ENCODE results near the gene NOSIP. TPM values are rescaled to one million over a fixed set of nuclear protein-coding genes. Genes with fewer than 3 reads are reported as not detected.

Gene NOSIP
- total RNA-seq, 1 experiment from 2014 or later = 97.9 TPM

- Mint-ChIP-seq H3K4me1 (no peaks in the 10 kb centered on the region), H3K36me3 (peaks cover 60% of the 10 kb centered on the region), H3K27ac (no peak overlapping the region), H3K9me3 (no peaks in the 10 kb centered on the region), H3K27me3 (ENCODE audit: low read depth) (no peaks in the 10 kb centered on the region), H3K4me3 (no peak overlapping the region)
- ATAC-seq (no peak), DNase-seq (ENCODE audit: low spot score) (no peak)
- no peak for TF ChIP-seq CBFB (CRISPR knock-in tag; IDR thresholded peaks at IDR 0.05; ENCODE audit: low read depth)
- TF ChIP-seq CREM (CRISPR knock-in tag; IDR thresholded peaks at IDR 0.05) = no peak
- CTCF ChIA-PET = no interaction called here
- POLR2A ChIA-PET = no interaction called here
Observed at GRCh38 chr19:49602806-49603205, 22.4 kb upstream of the NOSIP start.

GRCh38 chr19:49601482-49602038 lies 21.2 kb upstream of the NOSIP start:
- no peak overlapping the region for H3K27ac Mint-ChIP-seq

GRCh38 chr19:49599378-49600295 lies 19.3 kb upstream of the NOSIP start:
- TF ChIP-seq ELF4 (CRISPR knock-in tag; IDR thresholded peaks at IDR 0.05; ENCODE audit: low read depth) = no peak
- no peak for TF ChIP-seq E2F5 (CRISPR knock-in tag; IDR thresholded peaks at IDR 0.05)
- TF ChIP-seq CDX4 (CRISPR knock-in tag; IDR thresholded peaks at IDR 0.05; ENCODE audit: borderline replicate concordance) = no peak
- CTCF ChIA-PET = no interaction called here
- ATAC-seq = no peak
- Mint-ChIP-seq H3K4me1 (no peaks in the 10 kb centered on the region), H3K27ac (no peak overlapping the region), H3K4me3 (no peak overlapping the region), H3K36me3 (peaks cover 45% of the 10 kb centered on the region), H3K9me3 (no peaks in the 10 kb centered on the region), H3K27me3 (ENCODE audit: low read depth) (no peaks in the 10 kb centered on the region)
- POLR2A ChIA-PET = no interaction called here
- DNase-seq (ENCODE audit: low spot score) = no peak

More at GRCh38 chr19:49601482-49602038, 21.2 kb upstream of the NOSIP start:
- TF ChIP-seq ATF6 (CRISPR knock-in tag; IDR thresholded peaks at IDR 0.05) = no peak
- no peaks in the 10 kb centered on the region for H3K27me3 Mint-ChIP-seq (ENCODE audit: low read depth)
- DNase-seq (ENCODE audit: low spot score) = no peak
- peaks cover 50% of the 10 kb centered on the region for H3K36me3 Mint-ChIP-seq
- ChIA-PET CTCF (no interaction called here), POLR2A (no interaction called here)
- H3K9me3 Mint-ChIP-seq = no peaks in the 10 kb centered on the region
- no peaks in the 10 kb centered on the region for H3K4me1 Mint-ChIP-seq
- no peak for ATAC-seq
- no peak overlapping the region for H3K4me3 Mint-ChIP-seq

- no peak overlapping the region for H3K4me3 Mint-ChIP-seq
- H3K9me3 Mint-ChIP-seq = no peaks in the 10 kb centered on the region
- ChIA-PET CTCF (interaction anchor here (0.6 kb wide), 1 partner anchor 81 kb away, joined by 3 read pairs; no protein-coding TSS in a partner anchor), POLR2A (no interaction called here)
- no peak for ATAC-seq
- DNase-seq (ENCODE audit: low spot score) = no peak
- peaks cover 8% of the 10 kb centered on the region for H3K4me1 Mint-ChIP-seq
- H3K36me3 Mint-ChIP-seq = peaks cover 47% of the 10 kb centered on the region
- no peak overlapping the region for H3K27ac Mint-ChIP-seq
- H3K27me3 Mint-ChIP-seq (ENCODE audit: low read depth) = no peaks in the 10 kb centered on the region
- no peak for TF ChIP-seq SMAD3 (CRISPR knock-in tag; IDR thresholded peaks at IDR 0.05; ENCODE audit: borderline replicate concordance)
- no peak for TF ChIP-seq NFYB (CRISPR knock-in tag; conservative IDR thresholded peaks at IDR 0.05; ENCODE audit: low read depth)
Observed at GRCh38 chr19:49597703-49597974, 17.3 kb upstream of the NOSIP start.

- no peaks in the 10 kb centered on the region for H3K27me3 Mint-ChIP-seq (ENCODE audit: low read depth)
- no peaks in the 10 kb centered on the region for H3K9me3 Mint-ChIP-seq
- POLR2A ChIA-PET = no interaction called here
- no peak overlapping the region for H3K4me3 Mint-ChIP-seq
- ATAC-seq = no peak
- no peak overlapping the region for H3K27ac Mint-ChIP-seq
- peaks cover 8% of the 10 kb centered on the region for H3K4me1 Mint-ChIP-seq
- peaks cover 42% of the 10 kb centered on the region for H3K36me3 Mint-ChIP-seq
- CTCF ChIA-PET = interaction anchor here (0.6 to 1.6 kb wide), 2 partner anchors 27 to 82 kb away, joined by 3 to 5 read pairs; no protein-coding TSS in a partner anchor
- DNase-seq (ENCODE audit: low spot score) = no peak
- TF ChIP-seq E2F1 (CRISPR knock-in tag; IDR thresholded peaks at IDR 0.05) (no peak), GRHL2 (CRISPR knock-in tag; IDR thresholded peaks at IDR 0.05; ENCODE audit: insufficient replicate concordance, severe bottlenecking) (no peak), ZNF138 (CRISPR knock-in tag; conservative IDR thresholded peaks at IDR 0.05) (no peak), ZNF532 (CRISPR knock-in tag; IDR thresholded peaks at IDR 0.05; ENCODE audit: borderline replicate concordance) (no peak), ZNF263 (CRISPR knock-in tag; IDR thresholded peaks at IDR 0.05; ENCODE audit: low read depth) (no peak), ZNF423 (CRISPR knock-in tag; IDR thresholded peaks at IDR 0.05) (no peak)
Observed at GRCh38 chr19:49596954-49597702, 16.8 kb upstream of the NOSIP start.
